ENCODE results near the gene SLC16A1.
"Not testable (repeated sequence)": the region's sequence is repeated elsewhere in the genome, so short reads cannot be mapped to it uniquely, and the experiment has no call there.

SLC16A1 gene

DNA sequence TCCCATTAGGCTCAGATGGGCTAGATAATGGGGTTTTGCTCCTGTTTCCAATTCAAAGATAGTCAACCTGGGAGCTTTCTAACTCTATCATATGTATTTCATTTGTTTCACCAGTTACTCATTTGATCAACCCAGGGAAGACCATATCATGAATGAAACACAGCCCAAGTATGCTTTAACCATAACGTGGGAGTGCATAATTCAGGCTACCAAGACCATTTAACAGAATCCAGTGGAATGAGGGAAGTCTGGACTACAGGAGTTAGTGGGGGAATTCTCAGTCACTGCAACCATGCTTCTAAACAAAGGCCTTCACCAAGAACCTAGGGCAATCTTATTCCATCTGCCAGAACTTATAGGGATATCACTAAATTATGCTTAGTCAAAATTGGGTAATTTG lies 15.0 kb upstream of the SLC16A1 start:
- no peak for DNase-seq (ENCODE audit: low spot score)

DNA sequence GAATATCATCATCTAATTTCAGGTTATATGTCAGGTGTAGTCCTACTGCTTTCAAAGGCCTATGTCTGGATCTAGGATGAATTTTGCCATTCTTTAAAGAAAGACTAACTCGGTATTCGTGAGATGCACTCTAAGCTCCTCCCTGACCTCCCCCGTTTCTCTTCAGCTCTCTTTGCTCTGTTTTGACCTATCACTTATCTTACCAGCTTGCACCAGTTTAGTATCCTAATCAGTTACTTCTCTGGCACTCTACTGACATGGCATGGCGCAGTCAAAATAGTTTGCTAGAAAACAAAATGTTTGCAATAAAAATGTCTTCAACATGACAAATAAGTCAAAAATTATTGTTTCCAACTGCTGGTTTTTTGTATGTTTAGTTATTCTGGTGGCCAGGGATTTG lies 8.4 kb upstream of the SLC16A1 start:
- DNase-seq (ENCODE audit: low spot score), result no peak

DNA sequence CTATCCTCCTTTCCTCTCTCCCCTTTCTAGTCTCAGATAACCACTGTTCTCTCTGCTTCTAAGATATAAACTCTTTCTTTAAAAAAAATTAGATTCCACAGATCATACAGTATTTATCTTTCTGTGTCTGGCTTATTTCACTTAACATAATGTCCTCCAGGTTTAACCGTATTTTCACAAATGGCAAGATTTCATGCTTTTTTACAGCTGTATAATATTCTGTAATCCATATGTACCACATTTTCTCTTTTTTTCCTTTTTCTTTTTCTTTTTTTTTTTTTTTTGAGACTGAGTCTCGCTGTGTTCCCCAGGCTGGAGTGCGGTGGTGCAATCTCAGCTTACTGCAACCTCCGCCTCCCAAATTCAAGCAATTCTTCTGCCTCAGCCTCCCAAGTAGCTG lies 5.1 kb upstream of the SLC16A1 start:
- no peak for DNase-seq (ENCODE audit: low spot score)

DNA sequence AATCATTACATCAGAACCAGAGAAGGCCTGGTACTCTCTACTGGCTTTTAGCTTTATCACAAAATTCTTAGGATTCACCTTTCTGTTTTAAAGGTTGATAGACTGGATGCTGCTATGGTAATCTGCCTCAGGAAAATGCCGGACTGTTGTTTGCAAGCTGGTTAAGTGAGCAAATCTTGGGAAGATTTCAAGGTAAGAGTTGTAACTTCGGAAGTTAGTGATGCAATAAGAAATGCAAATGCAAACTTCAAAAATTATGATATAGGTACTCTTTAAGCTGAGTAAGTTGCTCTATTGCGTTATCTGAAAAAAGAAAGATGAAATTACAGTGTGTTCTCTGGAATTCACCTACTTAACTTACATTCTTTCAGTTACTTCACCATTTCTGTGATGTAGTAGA lies 4.4 kb upstream of the SLC16A1 start:
- DNase-seq (ENCODE audit: low spot score), result no peak

DNA sequence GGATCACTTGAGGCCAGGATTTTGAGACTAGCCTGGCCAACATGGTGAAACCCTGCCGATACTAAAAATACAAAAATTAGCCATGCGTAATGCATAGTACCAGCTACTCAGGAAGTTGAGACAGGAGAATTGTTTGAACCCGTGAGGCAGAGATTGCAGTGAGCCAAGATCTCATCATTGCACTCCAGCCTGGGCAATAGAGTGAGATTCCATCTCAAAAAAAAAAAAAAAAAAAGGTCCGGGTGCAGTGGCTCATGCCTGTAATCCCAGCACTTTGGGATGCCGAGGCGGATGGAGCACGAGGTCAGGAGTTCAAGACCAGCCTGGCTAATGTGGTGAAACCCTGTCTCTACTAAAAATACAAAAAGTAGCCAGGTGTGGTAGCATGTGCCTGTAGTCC lies 2.2 kb upstream of the SLC16A1 start:
- not testable (repeated sequence) for DNase-seq (ENCODE audit: low spot score)

DNA sequence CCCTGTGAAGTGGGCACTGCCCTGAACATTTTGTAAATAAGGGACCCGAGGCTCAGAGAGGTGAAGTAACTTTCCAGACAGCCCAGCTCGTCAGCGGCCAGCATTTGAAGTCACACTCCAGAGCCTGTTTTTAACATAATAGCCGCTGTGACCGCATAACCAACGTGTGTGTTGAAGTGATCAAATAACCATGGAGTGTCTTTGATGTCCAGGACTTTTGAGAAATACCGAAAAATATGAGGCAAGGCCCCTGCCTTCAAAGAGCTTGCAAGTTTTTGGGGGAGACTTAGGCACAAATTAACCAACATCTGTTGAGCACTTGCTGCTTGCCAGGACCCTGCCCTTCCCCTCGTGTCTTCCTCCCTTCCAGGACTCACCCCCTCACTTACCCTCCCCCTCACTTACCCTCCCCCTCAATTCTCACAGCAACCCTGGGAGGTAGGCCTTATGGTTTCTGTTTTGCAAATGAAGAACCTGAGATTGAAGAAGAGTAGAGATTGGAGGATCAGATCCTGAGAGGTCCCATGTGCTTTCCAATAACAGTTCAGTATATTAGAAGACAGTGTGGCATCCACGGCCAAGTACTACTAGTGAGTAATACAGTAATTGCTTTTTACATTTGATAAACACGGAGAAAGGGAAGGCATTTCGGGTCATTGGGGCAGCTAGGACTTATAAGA lies 1.3 kb upstream of the SLC16A1 start:
- peak; percentile 72 for DNase-seq (ENCODE audit: low spot score)

DNA sequence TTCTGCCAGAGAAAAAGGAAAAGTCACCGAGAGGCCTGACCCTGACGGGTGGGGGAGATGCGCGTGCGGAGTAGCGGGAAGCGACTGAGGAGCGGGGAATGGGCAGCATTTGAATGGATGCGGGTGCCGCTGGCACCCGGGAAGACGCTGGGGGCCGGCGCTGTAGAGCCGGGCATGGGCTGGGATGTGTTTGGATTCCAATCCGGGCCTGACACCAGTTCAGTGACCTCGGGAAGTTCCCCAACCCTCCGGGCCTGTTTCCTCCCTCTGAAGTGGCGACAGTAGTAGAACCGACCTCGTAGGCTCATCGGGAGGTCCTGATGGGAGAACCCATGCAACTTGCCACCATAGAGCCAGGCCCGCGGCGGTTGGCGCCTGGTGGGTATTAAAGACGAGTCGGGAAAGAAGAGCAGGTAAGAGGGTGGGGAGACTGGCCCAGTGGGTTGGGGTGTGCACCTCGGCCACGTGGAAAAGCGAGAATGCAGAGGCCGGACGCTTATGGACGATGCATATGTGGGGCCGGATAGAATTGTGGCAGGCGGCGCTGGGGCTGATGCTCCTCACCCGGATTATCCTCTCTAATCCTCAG lies 642 bp upstream of the SLC16A1 start:
- no peak for DNase-seq (ENCODE audit: low spot score)

DNA sequence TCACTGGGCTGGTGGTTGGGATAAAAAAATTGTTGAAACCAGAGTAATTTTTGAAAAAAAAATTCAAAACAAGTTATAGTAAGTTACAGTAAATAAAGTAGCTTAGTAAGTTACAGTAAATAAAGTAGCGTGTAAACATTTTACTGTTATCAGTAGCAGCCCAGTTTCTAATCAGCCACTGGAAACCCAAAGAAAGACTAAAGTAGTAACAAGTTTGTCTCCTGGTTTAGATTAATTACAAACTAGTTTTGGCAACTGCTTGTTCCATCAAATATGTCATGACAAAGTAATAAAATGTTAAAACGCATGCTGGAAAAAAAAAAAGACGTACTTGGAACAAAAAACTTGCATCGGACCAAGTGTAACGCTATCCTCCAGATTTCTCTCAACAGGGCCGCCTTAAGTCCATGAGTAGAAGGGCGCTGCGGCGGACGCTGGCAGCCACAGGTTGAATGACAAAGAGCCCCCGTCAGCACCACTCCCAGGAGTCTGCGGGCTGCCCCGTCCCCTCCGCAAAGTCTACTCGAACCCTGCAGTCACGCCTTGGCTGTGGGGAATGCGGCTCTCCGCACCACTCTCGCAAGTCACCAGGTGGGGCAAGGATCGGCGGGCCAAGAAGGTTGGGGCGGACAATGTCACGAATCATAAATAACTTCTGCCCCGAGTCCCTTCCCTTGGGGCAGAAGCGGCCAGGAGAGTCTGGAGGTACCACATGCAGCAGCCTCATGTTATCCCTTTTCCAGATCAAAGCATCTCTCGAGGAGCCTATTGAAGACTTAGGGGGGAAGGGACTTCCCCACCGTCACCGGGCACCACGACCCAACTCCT lies 837 bp downstream of the SLC16A1 start:
- DNase-seq (ENCODE audit: low spot score), result peak; percentile 31

DNA sequence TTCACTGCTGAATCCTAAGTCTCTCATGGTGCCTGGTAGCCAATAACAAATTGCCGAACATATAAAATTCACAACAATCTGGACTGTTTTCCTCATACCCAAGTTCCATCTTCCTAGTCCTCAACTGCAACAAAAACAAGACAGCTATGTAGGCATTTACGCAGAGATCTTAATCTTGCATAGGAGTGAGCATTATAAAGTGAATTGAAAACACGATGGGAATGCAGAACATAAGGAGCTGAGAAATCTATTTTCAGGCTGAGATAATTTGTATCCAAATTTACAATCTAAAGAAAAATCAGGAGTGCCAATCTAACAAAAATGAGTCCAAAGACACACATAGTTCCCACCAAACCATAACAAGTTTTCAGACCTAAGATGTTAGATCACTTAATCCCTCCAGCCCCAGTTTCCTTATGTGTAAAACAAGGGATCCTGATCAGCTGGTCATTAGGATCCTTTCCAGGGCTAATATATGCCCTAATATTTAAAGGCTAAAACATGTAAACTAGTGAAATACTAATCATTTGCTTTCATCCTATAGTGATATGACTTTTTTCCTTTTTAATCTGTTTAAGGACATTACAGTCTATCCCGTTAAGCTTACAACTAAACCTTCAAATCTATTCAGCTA lies 1.9 kb downstream of the SLC16A1 start:
- no peak for DNase-seq (ENCODE audit: low spot score)

DNA sequence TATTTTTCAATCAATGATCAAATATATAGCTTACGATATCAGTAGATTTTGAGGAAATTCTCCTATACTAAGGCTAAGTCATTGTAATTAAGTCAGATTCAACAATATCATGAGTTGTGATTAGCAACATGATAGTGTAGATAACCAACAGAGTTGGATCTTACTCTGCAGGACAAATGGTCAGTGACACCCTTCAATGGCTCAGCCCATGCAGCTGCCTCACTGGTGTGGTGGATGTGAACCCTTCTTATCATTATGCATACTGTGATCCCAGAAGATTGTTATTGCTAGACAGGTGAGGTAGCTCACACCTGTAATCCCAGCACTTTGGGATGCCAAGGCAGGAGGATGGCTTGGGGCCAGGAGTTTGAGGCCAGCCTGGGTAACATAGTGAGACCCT lies 5.6 kb downstream of the SLC16A1 start:
- DNase-seq (ENCODE audit: low spot score), result no peak

DNA sequence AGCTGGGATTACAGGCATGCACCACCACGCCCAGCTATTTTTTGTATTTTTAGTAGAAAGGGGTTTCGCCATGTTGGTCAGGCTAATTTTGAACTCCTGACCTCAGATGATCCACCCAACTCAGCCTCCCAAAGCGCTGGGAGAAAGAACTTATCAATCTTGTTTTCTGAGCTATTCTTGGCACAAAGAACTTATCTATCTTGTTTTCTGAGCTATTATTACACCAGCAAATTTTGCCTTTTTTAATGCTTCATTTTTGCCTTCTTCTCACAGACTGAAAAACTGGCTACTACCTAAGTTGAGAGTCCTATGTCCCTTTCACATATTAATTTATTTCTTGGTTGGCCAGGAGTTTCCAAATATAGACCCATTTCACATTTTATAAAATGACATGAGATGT lies 9.3 kb downstream of the SLC16A1 start:
- DNase-seq (ENCODE audit: low spot score), result no peak

DNA sequence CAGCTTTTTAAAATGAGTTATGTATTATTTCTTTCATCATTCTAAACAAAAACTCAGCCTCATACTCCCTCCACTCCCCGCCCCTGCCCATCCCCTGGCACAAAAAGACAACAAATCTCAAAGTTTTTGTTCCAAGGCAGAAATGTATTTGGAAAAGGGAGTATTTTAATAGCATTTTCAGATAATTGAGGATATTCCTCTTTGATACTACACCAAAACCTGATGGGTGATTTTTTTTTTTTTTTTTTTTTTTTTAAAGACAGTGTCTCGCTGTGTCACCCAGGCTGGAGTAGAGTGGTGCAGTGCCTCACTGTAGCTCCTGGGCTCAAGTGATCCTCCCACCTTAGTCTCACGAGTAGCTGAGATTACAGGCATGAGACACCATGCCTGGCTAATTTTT lies 16.2 kb downstream of the SLC16A1 start:
- DNase-seq (ENCODE audit: low spot score), result no peak

DNA sequence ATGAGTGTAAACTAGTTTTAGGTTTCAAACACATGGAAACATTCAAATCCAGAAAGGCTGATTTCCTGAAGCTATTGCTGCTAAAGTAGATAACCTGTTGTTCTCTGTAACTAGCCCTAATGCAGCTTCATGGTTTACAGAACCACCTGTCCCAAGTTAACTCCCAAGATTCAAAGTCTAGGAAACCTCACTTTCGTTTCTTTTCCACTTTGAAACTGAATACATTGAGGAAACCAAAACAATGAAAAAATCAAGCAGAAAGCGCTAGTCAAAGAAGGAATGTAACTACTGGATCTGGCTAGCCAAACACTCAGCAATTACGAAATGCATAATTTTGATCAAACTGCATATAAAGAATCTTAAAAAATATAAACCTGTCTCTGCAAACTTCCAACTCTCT lies 17.8 kb downstream of the SLC16A1 start:
- no peak for DNase-seq (ENCODE audit: low spot score)

DNA sequence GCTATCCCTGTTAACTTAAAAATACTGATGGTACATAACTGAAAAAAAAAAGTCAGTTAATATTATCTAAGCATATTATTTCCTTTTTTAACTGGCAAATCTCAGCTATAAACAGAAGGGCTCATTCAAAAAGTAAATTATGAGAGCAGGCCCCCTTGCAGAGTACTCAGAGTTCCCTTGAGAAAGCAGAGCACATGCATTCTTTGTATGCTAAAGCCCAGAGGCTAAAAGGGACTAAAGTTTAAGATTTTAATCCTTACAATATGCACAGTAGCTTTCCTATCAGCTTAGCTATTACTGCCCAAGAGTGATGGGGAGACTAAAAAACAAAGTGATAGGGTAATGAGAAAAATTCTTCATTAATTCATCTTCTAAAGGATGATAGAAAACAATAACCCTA lies 18.5 kb downstream of the SLC16A1 start:
- no peak for DNase-seq (ENCODE audit: low spot score)

DNA sequence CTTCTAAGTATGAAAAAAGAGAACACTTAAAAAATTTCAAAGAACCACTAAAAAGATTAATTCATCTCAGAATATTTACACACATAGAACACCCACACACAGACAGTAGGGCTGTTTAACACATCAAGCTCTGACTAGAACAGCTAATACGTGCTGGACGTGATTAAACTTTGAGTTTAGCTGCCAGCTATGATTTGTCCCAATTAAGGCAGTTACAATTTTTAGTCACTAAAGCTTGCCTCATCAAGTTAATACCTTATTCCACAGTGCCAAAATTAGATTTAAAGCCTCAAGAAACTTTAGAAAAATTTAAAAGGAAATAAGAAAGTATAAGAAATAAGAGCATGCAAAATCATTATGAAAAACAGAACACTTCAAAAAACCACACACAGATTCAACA lies 18.9 kb downstream of the SLC16A1 start:
- DNase-seq (ENCODE audit: low spot score), result no peak

DNA sequence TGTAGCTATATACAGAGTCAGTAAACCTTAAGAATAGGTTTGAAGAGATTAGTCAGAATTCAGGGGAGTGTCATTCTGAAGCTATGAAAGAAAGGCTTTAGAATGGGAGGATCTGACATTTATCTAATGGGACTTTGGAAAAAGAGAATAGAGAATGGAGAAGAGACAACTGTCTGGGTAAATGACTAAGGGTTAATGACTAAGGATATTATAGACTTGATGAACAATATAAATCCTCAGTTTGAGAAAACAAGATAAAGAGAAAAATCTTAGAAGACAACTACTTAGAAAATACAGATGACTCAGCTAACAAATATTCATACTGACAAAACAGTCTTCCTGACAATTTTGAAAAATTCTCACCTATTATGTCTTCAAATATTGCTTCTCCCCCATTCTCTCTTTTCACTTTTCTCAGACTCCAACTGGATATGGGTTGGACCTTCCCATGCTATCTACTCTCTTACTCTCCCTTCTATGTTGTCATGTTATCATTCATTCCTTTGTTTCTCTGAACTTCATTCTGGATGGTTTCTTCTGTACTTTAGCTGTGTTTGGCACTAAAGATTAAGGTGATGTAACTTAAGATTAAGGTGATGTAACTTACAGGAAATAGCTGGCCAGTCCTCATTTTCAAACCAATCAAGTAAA lies 20.4 kb downstream of the SLC16A1 start:
- no peak for DNase-seq (ENCODE audit: low spot score)

DNA sequence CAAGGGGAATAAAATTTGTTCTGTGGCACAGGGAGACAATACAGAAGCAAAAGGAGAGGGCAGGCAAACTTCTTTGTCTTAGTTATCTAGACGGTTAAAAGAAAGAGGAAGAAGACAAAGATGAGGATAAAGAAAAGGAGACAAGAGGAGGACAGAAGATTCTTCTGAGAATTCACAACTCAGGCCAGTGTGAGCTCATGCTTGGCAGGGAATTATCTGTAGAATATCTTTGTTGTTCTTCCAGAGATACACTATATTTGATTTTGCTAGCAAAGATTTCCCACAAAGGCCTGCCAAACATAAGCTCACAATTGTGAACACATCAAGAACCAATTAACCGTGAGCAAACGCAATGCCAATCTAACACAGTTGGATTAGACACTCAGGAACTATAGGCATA lies 21.4 kb downstream of the SLC16A1 start:
- no peak for DNase-seq (ENCODE audit: low spot score)

DNA sequence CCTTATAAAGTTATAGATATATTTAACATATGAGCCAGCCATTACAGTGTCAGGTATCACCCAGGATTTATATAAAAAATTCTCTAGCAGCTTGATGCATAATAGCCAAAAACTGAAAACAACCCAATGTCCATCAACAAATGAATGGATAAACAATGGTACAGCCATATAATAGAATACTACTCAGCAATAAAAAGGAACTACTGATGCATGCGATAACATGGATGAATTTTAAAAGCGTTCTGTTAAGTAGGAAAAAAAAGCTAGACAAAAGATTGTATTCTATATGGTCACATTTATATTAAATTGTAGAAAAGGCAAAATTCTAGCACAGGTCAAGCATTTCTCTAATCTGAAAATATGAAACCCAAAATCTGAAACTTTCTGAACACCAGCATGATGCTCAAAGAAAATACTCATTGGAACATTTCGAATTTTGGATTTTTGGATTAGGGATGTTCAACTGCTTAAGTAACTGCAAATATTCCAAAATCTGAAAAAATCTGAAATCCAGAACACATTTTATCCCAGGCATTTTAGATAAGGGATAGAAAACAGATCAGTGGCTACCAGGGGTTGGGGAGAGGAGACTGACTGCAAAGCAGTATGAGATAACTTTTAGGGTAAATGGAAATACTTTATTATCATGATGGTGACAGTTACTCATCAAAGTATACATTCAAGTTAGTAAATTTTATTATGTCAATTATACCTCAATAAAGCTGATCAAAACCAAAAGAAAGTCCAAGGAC lies 22.0 kb downstream of the SLC16A1 start:
- no peak for DNase-seq (ENCODE audit: low spot score)

DNA sequence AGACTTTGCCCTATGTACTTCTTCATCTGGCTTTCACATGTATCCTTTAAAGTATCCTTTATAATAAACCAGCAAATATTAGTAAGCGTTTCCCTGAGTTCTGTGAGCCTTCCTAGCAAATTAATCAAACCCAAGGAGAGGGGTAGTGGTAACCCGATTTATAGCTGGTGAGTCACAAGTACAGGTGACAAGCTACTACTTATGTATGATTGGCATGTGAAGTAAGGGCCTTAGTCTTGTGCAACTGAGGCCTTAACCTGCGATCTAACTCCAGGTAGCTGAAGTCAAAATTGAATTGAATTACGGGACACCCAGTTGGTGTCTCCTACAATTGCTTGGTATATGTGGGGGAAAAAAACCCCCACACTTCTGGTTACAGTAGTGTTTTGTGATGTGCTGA lies 26.0 kb downstream of the SLC16A1 start:
- no peak for DNase-seq (ENCODE audit: low spot score)

DNA sequence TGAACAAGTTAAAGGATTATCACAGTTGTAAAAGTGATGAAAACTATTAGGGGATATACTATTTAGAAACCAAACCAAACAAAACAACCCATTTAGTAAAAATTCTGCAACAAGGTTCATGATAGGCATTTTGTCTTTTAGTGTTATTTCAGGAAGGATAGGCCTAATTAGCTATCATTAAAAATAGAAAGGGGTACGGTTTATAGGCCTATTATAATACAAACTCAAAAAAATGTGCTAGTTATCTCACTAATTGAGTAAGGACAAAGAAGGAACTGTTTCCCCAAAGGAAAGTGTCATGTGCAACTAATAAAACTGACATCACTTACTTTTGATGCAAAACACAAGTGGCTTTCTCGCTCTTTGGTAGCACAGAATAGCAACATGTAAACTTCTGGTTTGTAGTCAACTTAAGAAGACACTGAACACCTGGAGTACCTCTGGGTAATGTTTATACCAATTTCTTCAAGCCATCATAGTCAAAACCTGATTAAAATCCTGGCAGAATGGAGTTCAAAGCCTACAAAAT lies 28.5 kb downstream of the SLC16A1 start:
- DNase-seq (ENCODE audit: low spot score), result peak; percentile 51

DNA sequence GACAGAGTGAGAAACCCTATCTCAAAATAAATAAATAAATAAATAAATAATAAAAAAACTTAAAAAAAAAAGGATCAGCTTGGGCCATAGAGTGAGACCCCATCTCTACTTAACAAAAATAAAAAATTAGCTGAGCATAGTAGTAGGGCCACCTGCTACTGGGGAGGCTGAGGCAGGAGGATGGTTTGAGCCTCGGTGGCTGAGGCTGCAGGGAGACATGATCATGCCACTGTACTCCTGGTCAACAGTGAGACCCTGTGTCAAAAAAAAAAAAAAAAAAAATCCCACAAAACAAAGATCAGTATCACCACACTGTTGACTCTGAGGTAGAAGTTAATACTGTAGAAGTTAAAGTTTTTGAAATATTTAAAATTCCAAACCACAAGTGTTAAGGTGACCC lies 29.1 kb downstream of the SLC16A1 start:
- no peak for DNase-seq (ENCODE audit: low spot score)

All from putamen (tissue), 1 donor.